ENCODE results near the gene PUM1.
"Not testable (repeated sequence)": the region's sequence is repeated elsewhere in the genome, so short reads cannot be mapped to it uniquely, and the experiment has no call there.

PUM1 gene

GRCh38 chr1:31105646-31106045 lies 40.1 kb upstream of the PUM1 start:
- no peak for DNase-seq (ENCODE audit: low read depth)
- TF ChIP-seq CTCF (conservative IDR thresholded peaks at IDR 0.05; ENCODE audit: low read depth, low read length) = no peak
- no peak overlapping the region for H3K4me3 ChIP-seq (ENCODE audit: low read length)

- no peak for DNase-seq (ENCODE audit: low read depth)
- H3K4me3 ChIP-seq (ENCODE audit: low read length) = no peak overlapping the region
- no peak for TF ChIP-seq CTCF (conservative IDR thresholded peaks at IDR 0.05; ENCODE audit: low read depth, low read length)
Measured at GRCh38 chr1:31102501-31102950, 37.0 kb upstream of the PUM1 start.

GRCh38 chr1:31101147-31101502 lies 35.6 kb upstream of the PUM1 start:
- DNase-seq (ENCODE audit: low read depth) = no peak
- TF ChIP-seq CTCF (conservative IDR thresholded peaks at IDR 0.05; ENCODE audit: low read depth, low read length) = no peak

GRCh38 chr1:31099293-31100032 lies 33.9 kb upstream of the PUM1 start:
- TF ChIP-seq CTCF (conservative IDR thresholded peaks at IDR 0.05; ENCODE audit: low read depth, low read length) = no peak
- DNase-seq (ENCODE audit: low read depth) = no peak
- no peak overlapping the region for H3K4me3 ChIP-seq (ENCODE audit: low read length)

More at GRCh38 chr1:31101147-31101502, 35.6 kb upstream of the PUM1 start:
- no peak overlapping the region for H3K4me3 ChIP-seq (ENCODE audit: low read length)

GRCh38 chr1:31095985-31096384 lies 30.5 kb upstream of the PUM1 start:
- no peak for TF ChIP-seq CTCF (conservative IDR thresholded peaks at IDR 0.05; ENCODE audit: low read depth, low read length)
- DNase-seq (ENCODE audit: low read depth) = no peak
- H3K4me3 ChIP-seq (ENCODE audit: low read length) = no peak overlapping the region

- DNase-seq (ENCODE audit: low read depth) = no peak
- no peak overlapping the region for H3K4me3 ChIP-seq (ENCODE audit: low read length)
- TF ChIP-seq CTCF (conservative IDR thresholded peaks at IDR 0.05; ENCODE audit: low read depth, low read length) = no peak
Measured at GRCh38 chr1:31095298-31095981, 29.9 kb upstream of the PUM1 start.

GRCh38 chr1:31088081-31088480 lies 22.6 kb upstream of the PUM1 start:
- not testable (repeated sequence) for DNase-seq (ENCODE audit: low read depth); H3K4me3 ChIP-seq (ENCODE audit: low read length)
